Heart left ventricle (tissue), 16 donors: Measurements from ENCODE around the gene UPK2. TPM values are rescaled to one million over a fixed set of nuclear protein-coding genes. Genes with fewer than 3 reads are reported as not detected.
"Not testable (repeated sequence)": the region's sequence is repeated elsewhere in the genome, so short reads cannot be mapped to it uniquely, and the experiment has no call there.

Experiments
- ATAC-seq, 4 donors: fragments of 200-7000 bp; cut with Tn5 transposase; one replicate each; pipeline ENCODE4 v1.9.1; 2020 to 2022; ENCODE audit warnings: moderate library complexity in 4 of 4, mild to moderate bottlenecking in 3 of 4, moderate number of reproducible peaks in 1 of 4
- DNase-seq, 5 donors: peaks; one replicate each; pipeline ENCODE4 v3.0.0-alpha.2; 2020
- H3K27ac ChIP-seq, 12 donors: fragments of 200-600 bp; sonication (generic) in 4 of 12; one replicate each; pipeline versions ENCODE4 v1.5.0 to v1.8.0; 2016 to 2022; ENCODE audit warnings: mild to moderate bottlenecking in 2 of 12
- H3K27me3 ChIP-seq, 9 donors: fragments of 200-600 bp; sonication (generic) in 2 of 9; one replicate each; pipeline versions ENCODE4 v1.5.1 to v1.8.0; 2016 to 2022; ENCODE audit warnings: mild to moderate bottlenecking in 3 of 9
- H3K36me3 ChIP-seq, 9 donors: fragments of 200-600 bp; sonication (generic) in 2 of 9; one replicate each; pipeline versions ENCODE4 v1.5.0 to v1.8.0; 2018 to 2022; ENCODE audit warnings: mild to moderate bottlenecking in 2 of 9
- H3K4me1 ChIP-seq, 12 donors: fragments of 200-600 bp; sonication (generic) in 4 of 12; one replicate each; pipeline versions ENCODE4 v1.5.0 to v1.8.0; 2016 to 2022; ENCODE audit warnings: mild to moderate bottlenecking in 3 of 12
- H3K4me3 ChIP-seq, 12 donors: fragments of 200-600 bp; sonication (generic) in 4 of 12; one replicate each; pipeline versions ENCODE4 v1.5.0 to v1.8.0; 2017 to 2022; ENCODE audit warnings: mild to moderate bottlenecking in 9 of 12, moderate library complexity in 4 of 12
- H3K9me3 ChIP-seq, 12 donors: fragments of 200-600 bp; sonication (generic) in 4 of 12; one replicate each; pipeline versions ENCODE4 v1.5.0 to v1.8.0; 2016 to 2022; ENCODE audit warnings: mild to moderate bottlenecking in 1 of 12
- POLR2A ChIP-seq, 2 donors: fragments of 450-650 bp; IDR thresholded peaks; one replicate each; pipeline ENCODE4 v1.6.1; 2017; ENCODE audit warnings: antibody characterized with exemption in 2 of 2, mild to moderate bottlenecking in 2 of 2, moderate library complexity in 2 of 2
- WGBS, 4 donors: extraction: QIAGEN DNeasy Blood & Tissue Kit in 2 of 4; methylation state at CpG; one replicate each; pipeline versions ENCODE4 v1.1.5 to v1.1.7; 2013 to 2018; 5-methylcytosine and 5-hydroxymethylcytosine counted together
- intact Hi-C, 10 donors: fragments of 100-400 bp; cut with DNase I; formaldehyde crosslinking; loops; one replicate each; pipeline versions ENCODE4 v1.11.1 to v1.14.2; 2022
- polyA plus RNA-seq, 2 donors: library from polyadenylated mRNA; stranded (reverse); fragments of 200-250 nt; gene quantifications; one replicate each; pipeline ENCODE4 v1.2.3, GENCODE V29; 2013
- total RNA-seq, 9 donors: library from RNA; depleted of rRNA in 2 of 9; stranded (reverse); fragments of >200 nt in 2 of 9; fragmentation: NEBNext Ultra II Directional in 3 of 9; extraction: Animal tissue kit (Norgen Biotek cat#: 25700) in 3 of 9; gene quantifications; one replicate each; pipeline versions ENCODE4 v1.1.0 to v1.2.4, GENCODE V29; 2016 to 2023
- TF ChIP-seq, protein P1 (sequence below), 12 donors: fragments of 200-600 bp; sonication (generic) in 4 of 12; IDR thresholded peaks; one replicate each; pipeline versions ENCODE4 v1.5.0 to v1.8.0; 2018 to 2022; ENCODE audit warnings: antibody characterized with exemption in 12 of 12, mild to moderate bottlenecking in 5 of 12
- donor health status: ischemic (EF 13 %, LVEDD 7.1; RV severe dilation, severe dysfunction).
- donor health status: healthy with polysubstance abuse.
- donor health status: DM: no; HTN: yes; CAD: no.
- donor health status: DM: no; HTN: no; CAD: no.
- donor health status: ischemic (EF 25% LVEDD 6.9; RV normal size, moderate dysfunction).
- donor health status: ischemic (EF 25% LVEDD 5.7; RV mildly dilated, moderate dysfunction).
- donor health status: healthy.
- donor health status: DM: yes; HTN: yes; CAD: no.
- donor health status: ischemic (EF 35%, LVEDD 5.7; RV mildly dilated, moderate dysfunction).
- donor health status: nonischemic (EF 11% LVEDD 7.7; RV severe dilation, severe dysfunction).
- donor health status: DM: yes; HTN: yes; CAD: no.
- donor health status: PGD.
- donor health status: ischemic (EF 29% LVEDD 5.4; RV normal size, mild dysfunction).
- donor health status: nonischemic (EF 23%, LVEDD 6.1; RV moderate dilation, normal function).

UPK2 gene
- total and polyA plus RNA-seq, 11 donors, result not detected

DNA sequence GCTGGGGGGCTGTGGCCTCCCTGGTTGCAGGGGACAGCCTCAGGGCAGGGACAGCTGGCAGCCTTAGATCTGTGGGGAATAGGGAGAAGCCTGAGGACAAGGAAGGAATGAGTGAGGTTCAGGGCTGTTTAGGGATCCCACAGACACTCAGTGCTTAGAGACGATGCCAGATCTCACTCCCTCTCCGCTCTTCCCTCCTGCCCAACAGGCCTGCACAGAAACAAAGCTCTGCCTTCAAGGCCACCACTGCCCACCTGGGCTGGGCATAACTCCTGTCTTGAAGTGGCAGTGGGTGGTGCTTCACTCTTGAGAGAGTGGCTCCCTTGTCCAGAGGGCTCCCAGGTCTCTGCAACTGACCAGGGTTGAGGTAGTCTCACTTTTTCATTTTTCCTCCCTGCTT lies 28.7 kb downstream of the UPK2 start:
- H3K9me3 ChIP-seq, result no peaks in the 10 kb centered on the region
- 74 to 100% (median 88%) methylated on average over 1 to 2 of the region's 2 CpGs for WGBS, 4 donors
- H3K4me3 ChIP-seq, result no peak overlapping the region
- DNase-seq (no peak), ATAC-seq (no peak)
- H3K27me3 ChIP-seq, result no peaks in the 10 kb centered on the region
- no peaks in the 10 kb centered on the region for H3K36me3 ChIP-seq
- TF ChIP-seq, protein P1, sequence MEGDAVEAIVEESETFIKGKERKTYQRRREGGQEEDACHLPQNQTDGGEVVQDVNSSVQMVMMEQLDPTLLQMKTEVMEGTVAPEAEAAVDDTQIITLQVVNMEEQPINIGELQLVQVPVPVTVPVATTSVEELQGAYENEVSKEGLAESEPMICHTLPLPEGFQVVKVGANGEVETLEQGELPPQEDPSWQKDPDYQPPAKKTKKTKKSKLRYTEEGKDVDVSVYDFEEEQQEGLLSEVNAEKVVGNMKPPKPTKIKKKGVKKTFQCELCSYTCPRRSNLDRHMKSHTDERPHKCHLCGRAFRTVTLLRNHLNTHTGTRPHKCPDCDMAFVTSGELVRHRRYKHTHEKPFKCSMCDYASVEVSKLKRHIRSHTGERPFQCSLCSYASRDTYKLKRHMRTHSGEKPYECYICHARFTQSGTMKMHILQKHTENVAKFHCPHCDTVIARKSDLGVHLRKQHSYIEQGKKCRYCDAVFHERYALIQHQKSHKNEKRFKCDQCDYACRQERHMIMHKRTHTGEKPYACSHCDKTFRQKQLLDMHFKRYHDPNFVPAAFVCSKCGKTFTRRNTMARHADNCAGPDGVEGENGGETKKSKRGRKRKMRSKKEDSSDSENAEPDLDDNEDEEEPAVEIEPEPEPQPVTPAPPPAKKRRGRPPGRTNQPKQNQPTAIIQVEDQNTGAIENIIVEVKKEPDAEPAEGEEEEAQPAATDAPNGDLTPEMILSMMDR (IDR thresholded peaks at IDR 0.05), result no peak
- TF ChIP-seq POLR2A (IDR thresholded peaks at IDR 0.05), result no peak
- intact Hi-C loops, result no loop called here
- H3K27ac ChIP-seq, result no peak overlapping the region
- H3K4me1 ChIP-seq, result peaks cover 0 to 12% (median 4%) of the 10 kb centered on the region in 12 donors

DNA sequence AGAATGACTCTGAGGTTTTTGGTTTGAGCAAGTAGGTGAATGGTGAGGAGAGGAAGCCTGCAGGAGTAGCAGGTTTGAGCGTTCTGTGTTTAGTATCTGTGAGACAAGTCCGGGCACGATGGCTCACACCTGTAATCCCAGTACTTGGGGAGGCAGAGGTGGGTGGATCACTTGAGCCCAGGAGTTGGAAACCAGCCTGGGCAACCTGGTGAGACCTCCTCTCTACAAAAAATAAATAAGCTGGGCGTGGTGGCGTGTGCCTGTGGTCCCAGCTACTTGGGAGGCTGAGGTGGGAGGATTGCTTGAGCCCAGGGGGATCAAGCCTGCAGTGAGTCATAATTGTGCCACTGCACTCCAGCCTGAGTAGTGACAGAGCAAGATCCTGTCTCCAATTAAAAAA lies 32.2 kb downstream of the UPK2 start:
- ATAC-seq (no peak), DNase-seq (no peak)
- 89 to 97% (median 94%) methylated on average over 5 of the region's 5 CpGs for WGBS, 4 donors
- H3K9me3 ChIP-seq, result no peaks in the 10 kb centered on the region
- intact Hi-C loops, result no loop called here
- no peak overlapping the region for H3K4me3 ChIP-seq
- no peaks in the 10 kb centered on the region for H3K36me3 ChIP-seq
- no peaks in the 10 kb centered on the region for H3K4me1 ChIP-seq
- H3K27ac ChIP-seq, result no peak overlapping the region
- no peaks in the 10 kb centered on the region for H3K27me3 ChIP-seq
- TF ChIP-seq, protein P1 (IDR thresholded peaks at IDR 0.05), result no peak
- TF ChIP-seq POLR2A (IDR thresholded peaks at IDR 0.05), result no peak

DNA sequence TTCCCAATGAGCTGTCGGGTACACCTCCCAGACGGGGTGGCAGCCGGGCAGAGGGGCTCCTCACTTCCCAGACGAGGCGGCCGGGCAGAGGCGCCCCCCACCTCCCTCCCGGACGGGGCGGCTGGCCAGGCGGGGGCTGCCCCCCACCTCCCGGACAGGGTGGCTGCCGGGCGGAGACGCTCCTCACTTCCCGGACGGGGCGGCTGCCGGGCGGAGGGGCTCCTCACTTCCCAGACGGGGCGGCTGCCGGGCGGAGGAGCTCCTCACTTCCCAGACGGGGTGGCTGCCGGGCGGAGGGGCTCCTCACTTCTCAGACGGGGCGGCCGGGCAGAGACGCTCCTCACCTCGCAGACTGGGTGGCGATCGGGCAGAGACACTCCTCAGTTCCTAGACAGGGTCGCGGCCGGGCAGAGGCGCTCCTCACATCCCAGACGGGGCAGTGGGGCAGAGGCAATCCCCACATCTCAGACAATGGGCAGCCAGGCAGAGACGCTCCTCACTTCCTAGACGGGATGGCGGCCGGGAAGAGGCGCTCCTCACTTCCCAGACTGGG lies 35.5 kb downstream of the UPK2 start:
- intact Hi-C loops, H3K27me3 ChIP-seq, H3K4me3 ChIP-seq, DNase-seq, ATAC-seq, H3K9me3 ChIP-seq, H3K4me1 ChIP-seq, H3K36me3 ChIP-seq, H3K27ac ChIP-seq: not testable (repeated sequence)
- WGBS, 4 donors, result 95 to 97% (median 96%) methylated on average over 11 to 44 of the region's 44 CpGs

DNA sequence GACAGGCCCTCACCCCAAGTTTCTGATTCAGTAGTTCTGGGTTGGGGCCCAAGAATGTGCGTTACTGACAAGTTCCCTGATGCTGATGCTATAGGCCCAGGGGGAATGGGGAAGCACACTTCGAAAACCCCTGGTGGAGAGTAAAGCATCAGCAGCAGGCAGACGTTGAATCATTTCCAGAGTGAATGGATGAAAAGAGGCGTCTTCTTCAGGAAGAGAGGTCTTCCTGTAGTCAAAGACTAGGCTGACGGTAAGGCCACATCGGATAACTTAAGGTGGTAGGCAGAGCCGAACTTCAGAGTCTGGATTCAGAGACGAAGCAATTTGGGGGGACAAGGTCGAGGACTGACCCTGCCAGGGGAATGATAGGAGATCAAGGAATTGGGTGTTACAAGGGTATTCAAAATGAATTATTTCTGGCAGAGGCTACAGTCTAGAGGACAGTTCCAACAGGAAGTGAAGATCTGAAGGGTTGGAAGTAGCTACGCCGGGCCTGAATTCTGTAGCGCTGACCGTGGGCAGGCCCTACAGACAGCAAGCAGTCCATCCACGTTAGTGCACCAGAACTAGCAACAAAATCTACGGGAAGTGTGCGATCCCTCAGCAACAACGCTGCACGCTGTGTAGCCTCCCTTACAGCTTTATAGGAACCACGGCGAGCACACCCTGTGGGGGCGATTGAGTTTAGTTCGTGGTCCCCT lies 41.0 kb downstream of the UPK2 start:
- ATAC-seq (peak; percentile 12 to 32 (median 22)), DNase-seq (peak in 1 of 5 donors; percentile 38)
- TF ChIP-seq, protein P1 (IDR thresholded peaks at IDR 0.05), result no peak
- peaks cover 0 to 23% (median 17%) of the 10 kb centered on the region in 12 donors for H3K4me1 ChIP-seq
- H3K36me3 ChIP-seq, result peaks cover 0 to 33% (median 24%) of the 10 kb centered on the region in 9 donors
- no peaks in the 10 kb centered on the region for H3K27me3 ChIP-seq
- peak overlapping the region in 11 of 12 donors; percentile 72 to 91 (median 85) for H3K27ac ChIP-seq
- intact Hi-C loops, result no loop called here
- no peaks in the 10 kb centered on the region for H3K9me3 ChIP-seq
- peak overlapping the region; percentile 53 to 95 (median 87) for H3K4me3 ChIP-seq
- WGBS, 4 donors, result 16 to 19% (median 17%) methylated on average over 22 of the region's 22 CpGs
